ENCODE measurements around the gene BAD.

DNA sequence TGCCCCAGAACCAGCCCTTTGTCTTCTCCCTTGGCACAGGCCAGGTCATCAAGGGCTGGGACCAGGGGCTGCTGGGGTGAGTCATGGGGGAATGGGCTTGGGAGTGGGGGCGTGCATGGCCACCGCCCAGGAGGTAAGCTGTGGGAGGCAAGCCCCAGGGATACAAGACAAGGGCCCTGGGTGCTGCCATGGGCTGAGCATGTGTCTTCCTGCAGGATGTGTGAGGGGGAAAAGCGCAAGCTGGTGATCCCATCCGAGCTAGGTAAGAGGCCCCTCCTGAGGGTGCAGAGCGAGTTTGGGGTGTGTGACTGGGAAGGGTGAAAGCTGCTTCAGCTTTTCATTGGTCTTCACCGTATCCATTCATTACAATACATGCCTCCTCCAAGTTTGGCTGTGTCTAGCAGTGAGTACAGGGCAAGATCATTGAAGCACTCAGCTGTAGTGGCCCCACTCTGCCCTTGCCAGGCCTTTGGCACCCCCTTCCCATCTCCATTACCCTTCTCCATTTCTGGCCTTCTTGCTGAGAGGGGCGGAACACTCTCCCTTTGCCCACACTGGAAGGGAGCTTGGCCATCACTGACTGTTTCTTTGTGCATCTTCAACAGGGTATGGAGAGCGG lies 41.1 kb downstream of the BAD start:
- TF ChIP-seq, protein P1, sequence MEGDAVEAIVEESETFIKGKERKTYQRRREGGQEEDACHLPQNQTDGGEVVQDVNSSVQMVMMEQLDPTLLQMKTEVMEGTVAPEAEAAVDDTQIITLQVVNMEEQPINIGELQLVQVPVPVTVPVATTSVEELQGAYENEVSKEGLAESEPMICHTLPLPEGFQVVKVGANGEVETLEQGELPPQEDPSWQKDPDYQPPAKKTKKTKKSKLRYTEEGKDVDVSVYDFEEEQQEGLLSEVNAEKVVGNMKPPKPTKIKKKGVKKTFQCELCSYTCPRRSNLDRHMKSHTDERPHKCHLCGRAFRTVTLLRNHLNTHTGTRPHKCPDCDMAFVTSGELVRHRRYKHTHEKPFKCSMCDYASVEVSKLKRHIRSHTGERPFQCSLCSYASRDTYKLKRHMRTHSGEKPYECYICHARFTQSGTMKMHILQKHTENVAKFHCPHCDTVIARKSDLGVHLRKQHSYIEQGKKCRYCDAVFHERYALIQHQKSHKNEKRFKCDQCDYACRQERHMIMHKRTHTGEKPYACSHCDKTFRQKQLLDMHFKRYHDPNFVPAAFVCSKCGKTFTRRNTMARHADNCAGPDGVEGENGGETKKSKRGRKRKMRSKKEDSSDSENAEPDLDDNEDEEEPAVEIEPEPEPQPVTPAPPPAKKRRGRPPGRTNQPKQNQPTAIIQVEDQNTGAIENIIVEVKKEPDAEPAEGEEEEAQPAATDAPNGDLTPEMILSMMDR (IDR thresholded peaks at IDR 0.05; ENCODE audit: low read length): no peak
- TF ChIP-seq EZH2 (optimal IDR thresholded peaks at IDR 0.05; ENCODE audit: low read depth, low read length) (no peak), EZH2phosphoT487 (IDR thresholded peaks at IDR 0.05; ENCODE audit: low read length) (no peak)

All from MM.1S (cell line).